Measurements from ENCODE around the gene RASA1. TPM values are rescaled to one million over a fixed set of nuclear protein-coding genes. Genes with fewer than 3 reads are reported as not detected.
"Not testable (repeated sequence)": the region's sequence is repeated elsewhere in the genome, so short reads cannot be mapped to it uniquely, and the experiment has no call there.

The RASA1 gene
- polyA plus RNA-seq (ENCODE audit: insufficient read length in 12 of 12), result 10 to 100 TPM in 11 of 12 donors, not detected in 1; 26.2 to 48.4 (median 35.3) TPM
- long read RNA-seq, donor 1, partial matches to known transcripts, result 19 of 19 reads
- long read RNA-seq, donor 1, other reads (novel, unspliced or antisense), result 0 of 19 reads
- long read RNA-seq, donor 2, partial matches to known transcripts, result 0 of 1 reads
- long read RNA-seq, donor 2, other reads (novel, unspliced or antisense), result 0 of 1 reads
- long read RNA-seq, donor 3, result 0 reads
- long read RNA-seq, donor 4, result 0 reads
- long read RNA-seq, donor 5, partial matches to known transcripts, result 20 of 44 reads
- long read RNA-seq, donor 5, other reads (novel, unspliced or antisense), result 22 of 44 reads
- long read RNA-seq, donor 6, partial matches to known transcripts, result 0 of 3 reads
- long read RNA-seq, donor 6, other reads (novel, unspliced or antisense), result 0 of 3 reads
- long read RNA-seq, donor 7, partial matches to known transcripts, result 0 of 1 reads
- long read RNA-seq, donor 7, other reads (novel, unspliced or antisense), result 0 of 1 reads
- long read RNA-seq, donor 8, partial matches to known transcripts, result 6 of 22 reads
- long read RNA-seq, donor 8, other reads (novel, unspliced or antisense), result 12 of 22 reads
- long read RNA-seq, donor 9, partial matches to known transcripts, result 0 of 2 reads
- long read RNA-seq, donor 9, other reads (novel, unspliced or antisense), result 0 of 2 reads
- long read RNA-seq, donor 10, partial matches to known transcripts, result 0 of 4 reads
- long read RNA-seq, donor 10, other reads (novel, unspliced or antisense), result 0 of 4 reads
- long read RNA-seq, donor 11, partial matches to known transcripts, result 17 of 20 reads
- long read RNA-seq, donor 11, other reads (novel, unspliced or antisense), result 0 of 20 reads

DNA sequence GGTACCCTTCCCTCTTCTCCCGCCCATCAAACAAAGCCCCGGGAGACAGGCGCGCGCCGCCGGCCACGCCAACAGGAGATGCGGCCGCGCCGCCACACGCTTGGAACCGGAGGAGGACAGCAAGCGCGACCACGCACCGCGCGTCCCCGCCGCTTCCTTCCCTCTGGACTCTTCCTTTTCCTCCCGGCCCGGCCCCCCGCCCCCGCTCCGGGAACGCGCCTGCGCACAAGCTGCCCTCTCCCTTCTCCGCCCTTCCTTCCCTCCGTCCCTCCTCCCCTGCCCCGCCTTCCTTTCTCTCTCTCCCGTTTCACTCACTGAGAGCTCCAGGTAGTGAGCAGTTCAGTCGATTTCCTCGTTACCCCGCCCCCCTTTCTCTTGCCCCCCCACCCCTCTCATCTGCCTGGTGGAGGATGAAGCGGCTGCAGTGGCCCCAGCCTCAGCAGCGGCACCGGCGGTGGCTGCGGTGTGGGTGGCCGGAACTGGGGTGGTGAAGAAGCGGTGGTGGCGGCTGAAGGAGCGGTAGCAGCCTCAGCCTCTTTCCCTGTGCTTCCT is at the start of gene RASA1:
TSS of gene RASA1 (plus strand) at position 310 of the 552 bp plus-strand sequence. CDS start 569 bp downstream, outside the sequence.
- peak; percentile 96 for DNase-seq

DNA sequence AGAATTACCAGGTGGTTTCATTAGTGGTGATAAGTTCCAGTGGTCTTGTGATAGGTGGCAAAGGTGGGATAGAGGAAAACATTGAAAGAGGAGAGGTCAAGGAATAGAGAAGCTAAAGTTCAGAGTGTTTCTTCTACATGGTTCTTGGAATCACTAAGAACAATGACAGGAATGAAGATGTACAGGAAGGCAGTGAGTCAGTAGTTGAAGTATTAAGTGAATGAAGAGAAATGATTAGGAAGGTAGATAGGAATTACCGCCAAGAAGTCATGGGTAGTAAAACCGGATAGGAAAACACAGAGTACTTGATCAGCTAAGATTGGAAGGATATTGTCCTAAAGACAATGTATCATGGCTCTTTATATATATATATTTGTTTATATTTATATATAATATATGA is 37.9 kb upstream of the RASA1 start:
- no peak for DNase-seq

DNA sequence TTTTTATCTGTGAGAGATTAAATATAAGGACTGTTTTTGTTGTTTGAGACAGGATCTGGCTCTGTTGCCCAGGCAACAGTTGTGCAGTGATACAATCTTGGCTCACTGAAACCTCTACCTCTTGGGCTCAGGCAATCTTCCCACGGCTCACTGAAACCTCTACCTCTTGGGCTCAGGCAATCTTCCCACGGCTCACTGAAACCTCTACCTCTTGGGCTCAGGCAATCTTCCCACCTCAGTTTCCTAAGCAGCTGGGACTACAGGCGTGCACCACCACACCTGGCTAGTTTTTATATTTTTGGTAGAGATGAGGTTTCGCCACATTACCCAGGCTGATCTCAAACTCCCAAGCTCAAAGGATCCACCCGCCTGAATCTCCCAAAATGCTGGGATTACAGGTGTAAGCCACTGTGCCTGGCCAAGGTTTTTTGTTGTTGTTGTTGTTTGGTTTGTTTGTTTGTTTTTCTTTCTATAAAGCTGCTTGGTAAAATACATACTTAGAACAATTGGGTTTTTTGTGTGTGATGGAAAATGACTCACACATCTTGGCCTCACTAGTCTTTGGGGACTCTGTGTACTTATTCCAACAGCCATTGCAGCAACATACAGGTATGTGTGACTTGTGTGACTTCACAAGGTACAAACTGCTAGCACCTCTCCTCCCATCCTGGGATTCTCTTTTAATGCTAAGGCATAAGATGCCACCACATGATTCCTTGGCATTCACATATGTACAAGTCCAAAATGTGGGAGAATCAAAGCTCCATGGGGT is 36.5 kb upstream of the RASA1 start:
- DNase-seq, result no peak

DNA sequence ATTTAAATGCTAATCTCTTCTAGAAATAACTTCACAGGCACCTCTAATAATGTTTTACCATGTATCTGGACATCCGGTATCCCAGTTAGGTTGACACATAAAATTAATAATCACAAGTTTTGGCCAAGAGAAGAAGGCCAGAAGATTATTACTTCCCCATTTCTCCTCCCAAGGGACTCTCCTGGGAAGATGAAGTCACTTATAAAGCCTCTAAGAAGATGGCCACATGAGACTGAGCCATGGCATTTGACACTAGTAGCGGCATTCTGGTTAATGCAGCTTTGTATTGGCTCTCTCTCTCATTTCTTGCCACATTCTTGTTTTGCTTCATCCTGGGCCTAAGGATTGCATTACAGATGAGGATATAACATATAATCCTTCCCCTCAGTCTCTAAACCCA is 34.5 kb upstream of the RASA1 start:
- DNase-seq, result no peak

DNA sequence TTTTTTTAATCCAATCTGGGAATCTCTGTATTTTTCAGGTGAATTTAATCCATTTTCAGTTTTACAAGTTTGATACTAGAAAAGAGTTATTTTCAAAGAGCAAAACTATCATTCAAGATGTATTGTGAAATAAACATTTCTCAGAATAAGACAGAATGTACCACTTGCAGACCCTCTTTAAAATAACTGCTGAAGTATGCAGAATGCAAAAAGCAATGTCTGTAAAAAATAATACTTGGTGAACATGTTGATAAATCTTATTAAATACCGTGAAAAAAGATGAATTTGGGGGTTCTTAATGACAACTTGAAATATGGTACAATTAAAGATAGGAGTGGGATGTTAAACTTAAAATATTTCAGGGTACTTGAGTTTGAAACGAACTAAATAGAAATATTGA is 26.1 kb upstream of the RASA1 start:
- no peak for DNase-seq

DNA sequence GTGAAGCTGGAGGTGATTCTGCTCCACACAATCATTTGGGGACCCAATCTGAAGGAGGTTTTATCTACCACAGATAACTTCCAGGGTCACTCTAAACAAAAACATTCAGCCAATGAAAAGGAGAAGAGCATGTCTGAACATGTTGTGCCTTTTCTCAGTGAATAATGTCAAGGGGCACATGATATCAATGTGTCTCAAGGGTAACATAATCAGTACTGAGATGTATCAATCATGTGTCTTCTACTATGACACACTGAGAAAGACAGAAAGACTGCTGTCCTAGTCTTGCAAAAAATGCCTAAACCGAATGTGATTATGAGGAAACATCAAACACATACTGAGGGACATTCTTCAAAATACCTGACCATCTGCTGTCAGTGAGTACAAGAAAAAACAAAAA is 25.4 kb upstream of the RASA1 start:
- DNase-seq, result no peak

DNA sequence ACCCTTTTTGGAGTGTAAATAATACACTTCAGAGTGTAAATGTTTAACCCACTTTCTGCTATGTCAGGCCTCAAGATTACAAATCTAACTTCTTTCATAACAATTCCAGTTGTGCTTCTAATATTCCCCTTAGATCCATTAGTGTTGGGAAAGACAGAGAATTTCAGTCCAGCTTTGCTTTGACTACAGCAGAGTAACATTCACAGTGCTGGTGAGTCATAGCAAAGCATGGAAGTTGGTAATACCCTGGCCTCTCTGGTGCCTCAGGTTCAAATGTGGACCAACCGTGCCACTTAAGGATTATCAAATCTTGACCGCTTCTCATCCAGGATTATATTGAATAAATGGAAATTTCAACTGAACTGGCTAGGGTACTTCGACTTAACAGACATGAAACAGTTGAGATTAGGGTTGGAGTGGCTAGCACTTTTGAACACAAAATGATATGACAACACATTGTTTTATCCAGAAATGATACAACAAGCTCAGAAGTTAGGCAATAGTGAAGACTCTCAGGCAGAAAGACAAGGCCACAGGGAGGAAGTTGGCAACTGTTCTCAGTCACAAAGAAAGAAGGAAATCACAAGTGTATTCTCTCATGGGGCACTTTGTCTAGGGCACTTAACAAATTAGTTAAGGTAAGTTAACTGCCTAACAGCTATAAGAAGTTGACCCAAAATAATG is 24.4 kb upstream of the RASA1 start:
- DNase-seq, result no peak

DNA sequence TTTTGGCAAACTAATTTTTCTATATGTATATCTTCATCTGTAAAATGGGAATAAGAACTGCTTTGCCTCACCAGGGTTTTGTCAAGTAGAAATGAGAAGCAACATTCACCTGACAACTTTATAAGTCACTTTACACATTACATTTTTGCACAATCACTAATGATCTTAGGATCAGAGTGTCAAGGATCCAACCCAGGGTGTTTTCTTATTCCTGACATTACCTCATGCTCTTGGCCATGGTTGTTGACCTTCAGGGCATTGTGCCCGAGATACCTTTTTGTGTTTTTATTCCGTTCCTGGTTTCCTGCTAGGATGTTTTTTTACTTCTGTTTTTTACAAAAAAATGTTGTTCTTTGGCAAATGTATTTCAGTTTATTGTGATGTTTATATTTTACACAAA is 22.2 kb upstream of the RASA1 start:
- no peak for DNase-seq

DNA sequence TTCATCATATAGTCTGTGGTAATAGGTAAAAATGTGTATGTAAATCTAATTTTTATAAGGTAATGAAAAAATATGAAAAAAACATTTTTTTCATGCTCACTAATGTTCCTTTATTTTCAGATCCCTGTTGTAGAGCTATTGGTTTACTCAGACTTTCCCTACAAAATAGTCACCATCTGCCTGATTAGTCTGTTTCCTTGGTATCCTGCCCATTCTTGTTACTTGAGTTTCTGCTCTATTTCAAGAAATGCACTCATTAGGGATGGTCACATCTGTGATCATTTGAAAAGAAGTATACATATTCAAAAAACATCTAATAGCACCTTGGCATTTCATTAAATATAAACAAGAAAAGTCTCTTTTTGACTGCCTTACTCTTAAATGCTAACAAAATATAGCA is 21.6 kb upstream of the RASA1 start:
- DNase-seq, result no peak

DNA sequence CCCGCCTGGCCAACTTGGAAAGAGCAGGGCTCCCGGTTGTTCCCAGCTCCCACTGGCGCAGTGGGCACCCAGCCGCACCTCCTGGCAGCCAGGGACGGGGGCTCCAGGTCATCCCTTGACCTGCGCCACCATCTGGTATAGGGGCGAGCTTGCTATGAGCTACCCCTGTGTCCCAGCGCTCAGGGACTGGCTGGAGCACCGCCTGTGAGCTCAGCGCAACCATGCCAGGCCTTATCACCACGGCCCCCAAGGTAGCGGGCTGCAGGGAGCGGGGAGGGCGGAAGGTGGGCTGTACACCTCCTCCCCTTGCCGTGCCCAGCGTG is 15.4 kb upstream of the RASA1 start:
- DNase-seq, result no peak

DNA sequence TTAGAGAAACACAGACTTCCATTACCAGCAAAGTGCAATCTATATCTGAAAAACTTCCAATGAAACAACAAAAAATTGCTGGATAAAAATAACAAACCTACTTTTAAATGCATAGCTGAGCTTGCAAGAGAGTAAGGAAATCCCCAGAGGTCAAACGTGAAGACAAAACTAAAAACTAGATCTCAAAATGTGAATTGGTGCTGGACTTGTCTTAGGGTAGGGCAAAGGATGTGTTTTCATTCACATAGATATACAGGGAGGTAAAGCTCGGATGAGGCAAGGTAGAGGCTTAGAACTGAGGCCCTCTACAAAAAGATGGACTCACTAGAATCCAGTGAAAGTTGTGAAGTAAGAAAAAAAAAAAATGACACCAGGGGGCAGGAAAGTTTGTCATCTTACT is 13.6 kb upstream of the RASA1 start:
- no peak for DNase-seq

DNA sequence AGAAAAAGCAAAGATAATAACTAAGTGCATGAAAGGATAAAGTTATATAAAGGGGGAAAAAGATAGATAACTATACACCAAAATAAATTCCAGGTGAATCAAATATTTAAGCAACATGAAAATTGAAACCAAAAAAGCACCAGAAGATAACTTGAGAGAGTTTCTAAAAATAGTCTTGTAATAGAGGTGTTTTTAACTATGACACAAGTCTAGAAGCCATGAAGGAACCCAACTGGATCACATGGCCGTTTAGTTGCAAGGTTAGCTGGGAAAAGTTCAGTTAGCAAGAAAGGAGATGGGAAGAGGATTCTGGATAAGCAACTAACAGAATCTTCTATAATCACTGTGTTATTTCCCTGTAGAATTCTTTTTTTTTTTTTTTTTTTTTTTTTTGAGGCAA is 9.2 kb upstream of the RASA1 start:
- no peak for DNase-seq

DNA sequence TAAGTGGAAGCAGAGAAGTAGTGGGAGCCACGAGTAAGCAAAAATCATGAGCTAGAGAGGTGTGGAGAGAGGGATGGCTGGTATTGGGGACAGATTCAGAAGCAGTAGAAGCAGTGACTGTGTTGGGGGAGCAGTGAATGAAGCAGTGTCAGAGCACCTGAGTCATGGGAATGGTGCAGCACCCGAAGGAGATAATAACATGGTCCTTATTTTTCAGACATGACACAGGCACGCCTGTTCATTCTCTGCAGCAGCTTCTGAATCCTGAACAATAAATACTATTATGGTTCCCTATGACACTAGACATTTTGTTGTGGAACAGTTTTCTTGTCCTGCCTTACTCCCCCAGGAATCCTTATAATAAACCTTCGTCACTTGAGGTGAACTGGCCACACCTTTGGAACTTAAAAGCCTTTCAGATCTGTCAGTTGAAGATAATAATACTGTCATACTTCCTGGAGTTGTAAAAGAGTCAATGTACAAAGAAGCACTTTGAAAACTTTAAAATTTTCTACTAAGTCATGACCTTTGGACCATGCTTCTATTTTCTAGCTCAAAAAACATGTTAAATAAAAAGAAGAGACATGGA is 7.0 kb upstream of the RASA1 start:
- DNase-seq, result no peak

DNA sequence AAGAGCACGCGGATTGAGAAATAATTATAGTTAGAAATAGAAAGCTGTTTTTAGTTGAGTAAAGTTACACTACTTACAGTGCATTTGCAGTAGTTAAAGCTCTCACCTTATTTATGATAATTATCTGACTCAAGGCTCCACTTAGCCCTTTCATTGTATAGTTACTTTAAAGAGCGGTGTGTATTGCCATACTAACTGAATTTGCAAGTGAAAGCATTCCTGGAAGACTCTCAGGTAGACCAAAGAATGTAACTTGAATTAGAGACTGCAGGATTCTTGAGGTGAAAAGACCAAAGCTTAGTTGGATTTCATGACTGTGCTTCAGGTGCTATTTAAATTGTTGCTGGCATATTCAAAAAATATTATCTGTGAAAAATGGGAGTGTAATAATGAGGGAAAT is 4.2 kb upstream of the RASA1 start:
- no peak for DNase-seq

DNA sequence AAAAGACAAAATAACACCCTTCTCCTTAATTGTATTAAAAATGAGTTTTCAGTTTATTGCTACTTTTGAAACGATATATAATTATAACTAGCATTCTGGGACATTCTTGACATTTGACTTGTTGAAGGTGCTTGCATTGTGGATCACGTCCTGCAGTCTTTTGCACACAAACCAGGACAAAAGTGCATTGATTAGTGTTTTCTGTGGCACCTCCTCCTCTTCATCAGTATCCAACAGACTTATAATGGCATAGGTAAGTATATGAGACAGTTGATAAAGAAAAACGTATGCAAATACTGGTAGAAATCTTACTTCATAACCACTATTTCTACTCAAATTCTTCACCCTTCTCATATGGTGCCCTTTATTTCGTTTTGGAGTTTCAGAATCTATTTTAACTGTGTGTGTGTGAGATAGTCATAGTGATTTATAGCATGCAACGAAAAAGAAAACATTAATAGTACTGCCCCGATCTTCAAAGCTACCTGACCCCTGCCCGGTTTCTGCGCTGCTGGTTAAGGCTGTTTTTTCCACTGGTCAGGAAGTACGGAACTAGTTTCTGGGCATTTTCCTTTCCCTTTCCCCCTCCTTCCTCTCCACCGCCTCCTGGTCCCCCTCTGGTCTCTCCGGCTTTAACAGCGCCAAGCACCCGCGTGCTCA is 639 bp upstream of the RASA1 start:
- DNase-seq, result no peak

DNA sequence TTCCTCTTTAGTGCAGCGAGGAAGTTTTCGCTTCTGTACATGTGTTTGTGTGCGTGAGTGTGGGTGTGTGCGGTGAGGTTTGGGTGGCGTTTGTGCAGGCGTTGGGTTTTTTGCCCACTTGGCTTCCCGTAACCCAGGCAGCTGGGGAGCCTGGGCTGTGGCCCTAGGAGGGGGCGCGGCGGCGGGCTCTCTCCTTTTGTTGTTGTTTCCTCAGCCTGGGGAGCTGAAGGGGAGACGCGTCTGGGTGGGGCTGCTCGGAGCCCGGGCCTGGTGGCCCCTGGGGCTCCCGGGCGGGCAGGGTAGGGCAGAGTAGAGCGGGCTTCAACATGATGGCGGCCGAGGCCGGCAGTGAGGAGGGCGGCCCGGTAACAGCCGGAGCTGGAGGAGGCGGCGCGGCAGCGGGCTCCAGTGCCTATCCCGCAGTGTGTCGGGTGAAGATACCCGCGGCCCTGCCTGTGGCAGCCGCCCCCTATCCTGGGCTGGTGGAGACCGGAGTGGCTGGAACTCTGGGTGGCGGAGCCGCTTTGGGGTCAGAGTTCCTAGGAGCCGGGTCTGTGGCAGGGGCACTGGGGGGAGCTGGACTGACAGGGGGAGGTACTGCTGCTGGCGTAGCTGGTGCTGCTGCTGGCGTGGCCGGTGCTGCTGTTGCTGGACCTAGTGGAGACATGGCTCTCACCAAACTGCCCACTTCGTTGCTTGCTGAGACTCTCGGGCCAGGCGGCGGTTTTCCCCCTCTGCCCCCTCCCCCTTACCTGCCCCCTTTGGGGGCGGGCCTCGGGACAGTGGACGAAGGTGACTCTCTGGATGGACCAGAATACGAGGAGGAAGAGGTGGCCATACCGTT is 665 bp downstream of the RASA1 start:
- peak; percentile 76 for DNase-seq

DNA sequence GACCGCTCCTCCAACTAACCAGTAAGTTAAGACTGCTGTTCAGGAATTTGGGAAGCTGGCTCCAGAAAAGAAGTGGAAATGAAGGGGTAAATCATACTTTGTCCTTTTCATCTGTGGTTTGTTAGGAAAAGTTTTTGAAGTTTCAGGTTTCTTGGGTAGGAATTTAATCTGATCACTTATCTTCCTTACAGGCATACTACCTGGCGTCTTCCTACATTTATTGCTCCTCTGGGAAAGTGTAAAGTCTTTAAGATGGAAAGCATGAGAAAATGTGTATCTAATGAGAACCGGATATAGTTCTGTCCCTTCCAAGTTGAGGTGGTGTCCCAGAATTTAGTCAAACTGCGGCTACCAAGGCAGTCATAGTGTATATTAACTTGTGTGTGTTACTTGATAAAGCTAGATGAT is 1.3 kb downstream of the RASA1 start:
- DNase-seq, result peak; percentile 9

DNA sequence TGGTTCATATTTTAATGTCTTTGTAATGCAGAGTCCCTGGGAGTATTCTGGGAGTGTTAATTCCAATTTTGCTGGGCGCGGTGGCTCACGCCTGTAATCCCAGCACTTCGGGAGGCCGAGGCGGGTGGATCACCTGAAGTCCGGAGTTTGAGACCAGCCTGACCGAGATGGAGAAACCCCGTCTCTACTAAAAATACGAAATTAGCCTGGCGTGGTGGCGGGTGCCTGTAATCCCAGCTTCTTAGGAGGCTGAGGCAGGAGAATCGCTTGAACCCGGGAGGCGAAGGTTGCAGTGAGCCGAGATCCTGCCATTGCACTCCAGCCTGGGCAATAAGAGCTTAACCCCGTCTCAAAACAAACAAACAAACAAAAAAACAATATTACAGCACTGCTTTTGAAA is 3.2 kb downstream of the RASA1 start:
- not testable (repeated sequence) for DNase-seq

DNA sequence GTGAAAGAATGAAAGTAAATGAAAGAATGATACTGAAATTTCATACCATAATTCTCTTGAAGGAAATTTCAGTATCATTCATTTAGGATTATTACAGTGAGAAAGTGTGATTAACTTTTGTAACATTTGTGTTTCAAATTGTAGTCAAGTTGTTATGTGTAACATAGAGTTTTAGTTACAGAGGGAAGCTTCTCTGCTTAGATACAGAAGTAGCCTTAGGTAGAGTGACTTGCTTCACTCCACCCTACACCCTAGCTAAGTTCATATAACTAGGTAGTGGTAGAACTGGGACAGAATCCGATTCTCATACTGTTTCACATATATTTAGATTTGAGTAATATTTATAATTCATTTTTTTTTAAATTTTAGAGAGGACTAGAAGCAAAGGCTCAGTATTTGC is 9.0 kb downstream of the RASA1 start:
- no peak for DNase-seq

All from muscle of arm (tissue), 14 donors.